HG02759 (cell line): ENCODE results near the gene GPATCH2L.

ENCODE experiments used
- ATAC-seq: cut with Tn5 transposase; IDR thresholded peaks from one replicate; pipeline ENCODE4 v1.9.1; 2021; ENCODE audit warnings: mild to moderate bottlenecking, moderate library complexity; ENCODE audit not compliant: unreplicated experiment

Gene GPATCH2L

DNA sequence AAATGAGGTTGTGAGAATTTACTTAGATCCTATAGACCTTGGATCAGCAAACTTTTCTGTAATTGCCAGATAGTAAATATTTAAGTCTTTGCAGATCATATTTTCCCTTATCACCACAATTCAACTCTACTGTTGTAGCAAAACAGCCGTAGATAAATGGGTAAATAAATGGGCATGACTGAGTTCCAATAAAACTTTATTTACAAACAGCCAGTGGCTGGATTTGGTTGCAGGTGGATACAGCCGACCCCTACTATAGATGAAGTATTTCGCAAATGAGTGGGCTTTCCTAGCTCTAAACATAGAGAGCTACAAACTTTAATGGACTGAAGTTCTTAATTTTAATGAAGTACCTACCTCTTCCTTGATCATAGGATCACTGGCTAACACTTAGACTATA, 100.7 kb downstream of the GPATCH2L start:
- no peak for ATAC-seq

DNA sequence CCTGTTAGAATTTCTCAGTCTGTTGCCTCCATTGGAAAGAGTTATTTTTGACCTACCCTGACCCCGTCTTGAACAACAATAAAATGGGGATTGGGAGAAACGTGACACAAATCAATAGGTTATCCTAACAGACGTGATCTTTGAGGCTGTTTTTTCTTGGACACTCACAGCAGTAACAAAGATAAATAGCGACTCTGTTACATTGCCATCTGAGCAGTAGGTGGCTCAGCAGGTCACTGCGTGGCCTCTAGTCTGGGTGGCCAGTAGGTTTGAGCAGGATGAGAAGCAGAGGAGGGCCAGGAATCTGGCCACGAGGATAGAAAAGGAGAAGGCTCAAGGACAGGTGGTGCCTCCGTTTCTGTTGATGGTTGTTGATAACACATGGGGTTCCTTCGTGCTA, 101.4 kb downstream of the GPATCH2L start:
- no peak for ATAC-seq

DNA sequence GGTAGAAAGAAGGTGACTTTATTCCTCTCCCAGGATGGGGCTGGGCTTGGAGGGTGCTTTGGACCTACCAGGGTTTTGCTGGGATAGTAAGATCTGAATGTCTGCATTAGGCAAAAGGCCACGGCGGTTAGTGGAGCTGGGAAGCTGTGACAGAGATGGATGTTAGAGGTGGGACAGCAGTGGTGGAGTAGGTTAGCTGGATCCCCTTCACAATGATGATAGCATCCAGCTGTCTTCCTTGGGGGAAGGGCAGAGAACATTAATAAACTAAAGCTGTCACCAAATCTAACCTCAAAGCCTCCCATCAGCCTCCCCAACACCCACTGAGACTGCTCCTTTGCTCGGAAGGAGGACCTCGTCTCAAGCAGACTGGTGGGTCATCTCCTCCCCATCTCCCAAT, 104.8 kb downstream of the GPATCH2L start:
- no peak for ATAC-seq

DNA sequence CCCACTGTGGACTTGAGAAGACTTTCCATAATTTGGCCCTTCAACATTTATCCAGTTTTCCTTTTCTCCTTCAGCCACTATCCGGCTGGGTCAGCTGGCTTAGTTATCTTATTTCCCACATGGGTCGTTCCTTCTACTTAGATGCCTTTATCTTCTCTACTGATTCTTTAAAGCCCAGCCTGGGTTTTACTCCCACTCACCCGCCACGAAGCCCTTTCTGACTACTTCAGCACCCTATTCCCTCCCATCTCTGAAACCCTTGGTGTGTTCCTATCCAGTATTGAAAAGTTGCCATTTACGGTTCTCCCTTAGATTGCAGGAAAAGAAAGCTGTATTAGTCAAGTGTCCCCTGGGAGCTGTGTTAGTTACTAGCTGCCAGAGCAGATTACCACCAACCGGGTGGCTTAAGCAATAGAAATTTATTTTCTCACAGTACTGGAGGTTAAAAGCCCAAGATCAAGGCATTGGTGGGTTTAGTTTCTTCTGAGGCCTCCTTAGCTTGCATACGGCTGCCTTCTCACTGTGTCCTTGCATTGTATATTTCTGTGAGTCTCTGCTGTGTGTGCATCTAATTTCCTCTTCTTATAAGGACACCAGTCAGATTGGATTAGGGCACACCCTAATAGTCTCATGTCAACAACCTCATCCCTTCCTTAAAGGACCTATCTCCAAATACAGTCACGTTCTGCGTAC, 105.5 kb downstream of the GPATCH2L start:
- no peak for ATAC-seq

DNA sequence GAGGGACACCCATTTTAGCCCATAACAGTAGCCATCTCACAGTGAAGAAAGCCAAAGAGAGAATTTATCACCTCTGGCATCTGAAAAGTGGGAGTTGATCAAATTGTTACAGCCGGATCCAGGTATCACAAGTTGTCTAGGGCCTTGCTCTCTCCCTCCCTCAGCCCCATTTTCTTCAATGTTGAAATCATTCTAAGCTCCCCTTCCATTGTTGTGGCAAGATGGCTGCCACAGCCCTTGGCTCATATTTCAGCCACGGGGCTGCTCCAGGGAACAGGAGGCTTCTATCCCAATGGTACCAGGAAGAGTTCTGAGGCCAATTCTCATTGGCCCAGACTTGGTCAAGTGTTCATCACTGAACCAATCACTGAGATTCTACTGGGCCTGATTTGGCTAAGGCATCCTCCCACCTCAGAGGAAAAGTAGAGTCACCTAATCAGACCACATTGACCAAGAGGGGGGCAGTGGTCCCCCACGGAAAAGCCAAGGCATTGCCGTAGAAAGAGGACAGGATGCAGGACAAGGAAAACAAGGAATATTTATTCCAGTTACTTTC, 106.2 kb downstream of the GPATCH2L start:
- ATAC-seq = no peak

DNA sequence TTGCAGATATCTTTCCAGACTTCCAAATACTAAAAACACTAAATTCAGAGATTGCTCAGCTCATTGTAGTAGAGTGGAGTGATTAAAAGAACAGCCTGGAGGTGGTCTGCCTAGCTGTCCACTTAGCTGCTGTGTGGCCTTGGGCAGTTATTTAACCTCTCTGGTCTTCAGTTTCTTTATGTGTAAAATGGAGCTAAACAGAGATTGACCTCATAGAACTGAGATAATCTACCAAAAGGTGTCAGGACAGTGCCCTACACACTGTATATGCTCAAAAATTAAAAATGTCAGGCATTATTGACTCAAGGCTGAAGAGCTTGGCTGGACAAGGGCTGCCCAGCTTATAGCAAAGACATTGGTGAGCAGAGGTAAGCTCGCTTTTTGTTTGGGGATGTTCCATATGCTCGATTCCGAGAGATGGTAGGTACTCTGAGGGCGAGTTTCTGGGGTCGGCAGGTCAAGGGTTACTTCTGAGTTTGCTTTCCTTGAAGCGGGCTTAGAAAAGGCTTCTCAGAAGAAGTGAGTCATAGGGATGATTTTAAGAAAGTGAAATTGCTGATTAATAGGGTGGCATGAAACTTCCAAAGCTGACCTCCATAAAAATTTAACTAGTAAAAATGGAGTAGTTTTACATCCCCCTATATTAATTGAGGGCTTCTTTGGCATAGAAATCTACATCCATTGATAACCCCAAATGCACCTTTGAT, 107.5 kb downstream of the GPATCH2L start:
- no peak for ATAC-seq

DNA sequence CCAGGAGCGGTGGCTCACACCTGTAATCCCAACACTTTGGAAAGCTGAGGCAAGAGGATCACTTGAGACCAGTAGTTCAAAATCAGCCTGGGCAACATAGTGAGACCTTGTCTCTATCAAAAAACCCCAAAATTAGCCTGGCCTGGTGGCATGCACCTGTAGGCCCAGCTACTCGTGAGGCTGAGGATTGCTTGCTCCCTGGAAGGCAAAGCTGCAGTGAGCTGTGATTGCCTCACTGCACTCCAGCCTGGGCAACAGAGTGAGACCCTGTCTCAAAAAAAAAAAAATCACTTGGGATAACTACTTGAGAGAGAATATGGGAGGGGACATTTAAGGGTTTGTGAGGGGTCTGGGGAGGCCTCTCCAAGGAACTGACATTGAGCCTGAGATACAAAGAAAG, 109.0 kb downstream of the GPATCH2L start:
- ATAC-seq = no peak

DNA sequence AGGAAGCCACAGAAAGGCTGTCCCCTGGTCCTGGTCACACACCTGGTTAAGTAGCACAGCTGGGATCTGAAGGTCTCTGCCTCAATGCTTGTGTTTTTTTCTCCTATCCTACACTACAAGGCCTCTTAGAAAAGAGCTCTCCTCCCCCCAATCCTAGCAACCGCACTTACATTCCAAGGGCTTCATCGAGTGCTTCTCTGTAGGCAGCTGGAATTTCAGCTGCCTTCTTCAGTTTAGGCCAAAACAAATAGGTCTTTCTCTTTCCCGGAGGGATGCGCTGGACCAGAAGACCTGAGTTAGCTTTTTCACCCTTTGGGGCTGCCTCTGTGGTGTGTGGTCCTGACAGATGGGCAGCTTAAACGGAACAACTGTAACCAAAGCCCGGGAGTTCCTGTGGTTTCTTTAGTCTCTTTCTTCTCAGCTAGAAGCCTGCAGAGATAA, 109.7 kb downstream of the GPATCH2L start:
- ATAC-seq = no peak

DNA sequence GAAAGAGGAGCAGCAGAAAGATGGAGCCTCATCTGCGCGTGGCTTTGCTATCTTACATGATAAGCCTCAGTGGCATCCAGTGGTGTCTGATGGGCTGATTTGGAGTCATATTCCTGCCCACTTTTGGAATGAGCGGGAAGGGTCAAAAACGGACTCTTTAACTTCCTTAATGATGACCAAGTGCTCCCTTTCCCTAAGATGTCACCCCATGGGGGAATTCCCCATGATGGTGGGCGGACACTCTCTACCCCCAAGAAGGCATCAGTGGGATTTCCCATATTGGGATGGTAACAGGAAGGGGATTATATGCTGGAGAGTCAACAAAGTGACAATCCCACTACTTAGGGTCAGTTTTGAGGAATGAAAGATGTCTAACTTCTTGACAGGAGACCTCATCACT, 110.9 kb downstream of the GPATCH2L start:
- no peak for ATAC-seq
